Central memory CD8-positive, alpha-beta T cell (primary cell): ENCODE measurements around the gene RBM19.
A peak's percentile ranks its signal among the peaks of the same experiment; 100 is the strongest.

ENCODE experiments used
- ATAC-seq: fragments of 150-1000 bp; cut with Tn5 transposase; replicated peaks from 2 replicates; pipeline ENCODE4 v1.10.0; 2022; ENCODE audit warnings: mild to moderate bottlenecking, moderate FRiP score, moderate number of reproducible peaks; ENCODE audit not compliant: poor library complexity, severe bottlenecking; ENCODE audit errors: extremely low read depth
- DNase-seq, 2 donors: peaks; one replicate each; pipeline ENCODE4 v3.0.0; 2021; ENCODE audit warnings: low spot score in 2 of 2
- H3K27ac Mint-ChIP-seq: one replicate; pipeline ENCODE4 v1.8.0; 2022; ENCODE audit warnings: low read depth, mild to moderate bottlenecking, moderate library complexity, mixed read lengths
- H3K27me3 Mint-ChIP-seq: one replicate; pipeline ENCODE4 v1.8.0; 2022; ENCODE audit warnings: mixed read lengths
- H3K36me3 Mint-ChIP-seq: one replicate; pipeline ENCODE4 v1.8.0; 2022; ENCODE audit warnings: mild to moderate bottlenecking, moderate library complexity, mixed read lengths; ENCODE audit not compliant: insufficient read depth
- H3K4me1 Mint-ChIP-seq: one replicate; pipeline ENCODE4 v1.8.0; 2022; ENCODE audit warnings: mixed read lengths
- H3K4me3 Mint-ChIP-seq: one replicate; pipeline ENCODE4 v1.8.0; 2022; ENCODE audit warnings: mild to moderate bottlenecking, moderate library complexity, mixed read lengths
- H3K9me3 Mint-ChIP-seq: one replicate; pipeline ENCODE4 v1.8.0; 2022; ENCODE audit warnings: mixed read lengths

The RBM19 gene

GRCh38 chr12:113960030-113960429 is 6.1 kb downstream of the RBM19 start:
- no peak overlapping the region for H3K4me3 Mint-ChIP-seq
- peak overlapping the region; percentile 58 for H3K27ac Mint-ChIP-seq
- H3K9me3 Mint-ChIP-seq, result no peaks in the 10 kb centered on the region
- ATAC-seq, result no peak
- DNase-seq, result no peak
- H3K27me3 Mint-ChIP-seq, result no peaks in the 10 kb centered on the region
- peaks cover 13% of the 10 kb centered on the region for H3K4me1 Mint-ChIP-seq
- peaks cover 44% of the 10 kb centered on the region for H3K36me3 Mint-ChIP-seq

GRCh38 chr12:113959096-113959495 is 7.0 kb downstream of the RBM19 start:
- Mint-ChIP-seq H3K27me3 (no peaks in the 10 kb centered on the region), H3K36me3 (peaks cover 48% of the 10 kb centered on the region), H3K27ac (no peak overlapping the region), H3K4me3 (no peak overlapping the region), H3K4me1 (peaks cover 4% of the 10 kb centered on the region), H3K9me3 (no peaks in the 10 kb centered on the region)
- no peak for ATAC-seq
- no peak for DNase-seq

GRCh38 chr12:113958108-113958507 is 8.0 kb downstream of the RBM19 start:
- no peak for DNase-seq
- no peaks in the 10 kb centered on the region for H3K4me1 Mint-ChIP-seq
- no peaks in the 10 kb centered on the region for H3K27me3 Mint-ChIP-seq
- peaks cover 50% of the 10 kb centered on the region for H3K36me3 Mint-ChIP-seq
- ATAC-seq, result no peak
- H3K4me3 Mint-ChIP-seq, result no peak overlapping the region
- H3K9me3 Mint-ChIP-seq, result no peaks in the 10 kb centered on the region
- no peak overlapping the region for H3K27ac Mint-ChIP-seq

- H3K4me1 Mint-ChIP-seq, result no peaks in the 10 kb centered on the region
Measured at GRCh38 chr12:113957627-113958026, 8.5 kb downstream of the RBM19 start.

GRCh38 chr12:113955109-113955970 is 10.8 kb downstream of the RBM19 start:
- Mint-ChIP-seq H3K4me3 (no peak overlapping the region), H3K36me3 (peaks cover 55% of the 10 kb centered on the region), H3K27ac (peak overlapping the region; percentile 29), H3K27me3 (no peaks in the 10 kb centered on the region), H3K4me1 (no peaks in the 10 kb centered on the region), H3K9me3 (no peaks in the 10 kb centered on the region)
- ATAC-seq, result no peak
- no peak for DNase-seq

More at GRCh38 chr12:113957627-113958026, 8.5 kb downstream of the RBM19 start:
- DNase-seq (no peak), ATAC-seq (no peak)
- H3K4me3 Mint-ChIP-seq, result no peak overlapping the region
- no peak overlapping the region for H3K27ac Mint-ChIP-seq
- no peaks in the 10 kb centered on the region for H3K9me3 Mint-ChIP-seq
- H3K27me3 Mint-ChIP-seq, result no peaks in the 10 kb centered on the region
- peaks cover 50% of the 10 kb centered on the region for H3K36me3 Mint-ChIP-seq

- Mint-ChIP-seq H3K27me3 (no peaks in the 10 kb centered on the region), H3K9me3 (no peaks in the 10 kb centered on the region), H3K4me1 (no peaks in the 10 kb centered on the region), H3K36me3 (peaks cover 50% of the 10 kb centered on the region), H3K4me3 (no peak overlapping the region), H3K27ac (no peak overlapping the region)
- ATAC-seq (no peak), DNase-seq (no peak)
Measured at GRCh38 chr12:113954547-113954946, 11.6 kb downstream of the RBM19 start.

GRCh38 chr12:113950873-113951272 is 15.3 kb downstream of the RBM19 start:
- no peaks in the 10 kb centered on the region for H3K4me1 Mint-ChIP-seq
- ATAC-seq, result no peak

GRCh38 chr12:113949321-113950305 is 16.5 kb downstream of the RBM19 start:
- Mint-ChIP-seq H3K9me3 (no peaks in the 10 kb centered on the region), H3K4me1 (no peaks in the 10 kb centered on the region), H3K4me3 (no peak overlapping the region), H3K27ac (no peak overlapping the region), H3K27me3 (no peaks in the 10 kb centered on the region), H3K36me3 (peaks cover 45% of the 10 kb centered on the region)
- ATAC-seq (no peak), DNase-seq (no peak)

More at GRCh38 chr12:113950873-113951272, 15.3 kb downstream of the RBM19 start:
- Mint-ChIP-seq H3K36me3 (peaks cover 47% of the 10 kb centered on the region), H3K4me3 (no peak overlapping the region), H3K27ac (no peak overlapping the region), H3K27me3 (no peaks in the 10 kb centered on the region), H3K9me3 (no peaks in the 10 kb centered on the region)
- no peak for DNase-seq

GRCh38 chr12:113948151-113948914 is 17.8 kb downstream of the RBM19 start:
- H3K9me3 Mint-ChIP-seq, result no peaks in the 10 kb centered on the region

GRCh38 chr12:113946175-113946574 is 19.9 kb downstream of the RBM19 start:
- H3K9me3 Mint-ChIP-seq, result no peaks in the 10 kb centered on the region
- DNase-seq (no peak), ATAC-seq (no peak)
- peaks cover 50% of the 10 kb centered on the region for H3K36me3 Mint-ChIP-seq
- no peaks in the 10 kb centered on the region for H3K4me1 Mint-ChIP-seq
- H3K4me3 Mint-ChIP-seq, result no peak overlapping the region
- no peaks in the 10 kb centered on the region for H3K27me3 Mint-ChIP-seq
- H3K27ac Mint-ChIP-seq, result no peak overlapping the region

More at GRCh38 chr12:113948151-113948914, 17.8 kb downstream of the RBM19 start:
- no peaks in the 10 kb centered on the region for H3K27me3 Mint-ChIP-seq
- H3K36me3 Mint-ChIP-seq, result peaks cover 43% of the 10 kb centered on the region
- H3K4me3 Mint-ChIP-seq, result no peak overlapping the region
- ATAC-seq (no peak), DNase-seq (no peak)
- H3K4me1 Mint-ChIP-seq, result no peaks in the 10 kb centered on the region
- H3K27ac Mint-ChIP-seq, result no peak overlapping the region

GRCh38 chr12:113945174-113946173 is 20.7 kb downstream of the RBM19 start:
- no peaks in the 10 kb centered on the region for H3K27me3 Mint-ChIP-seq
- DNase-seq (no peak), ATAC-seq (no peak)
- H3K4me1 Mint-ChIP-seq, result no peaks in the 10 kb centered on the region
- no peak overlapping the region for H3K4me3 Mint-ChIP-seq
- H3K27ac Mint-ChIP-seq, result no peak overlapping the region
- peaks cover 51% of the 10 kb centered on the region for H3K36me3 Mint-ChIP-seq
- no peaks in the 10 kb centered on the region for H3K9me3 Mint-ChIP-seq
